Stomach (tissue), 4 donors: ENCODE results near the gene ORC5.

ENCODE experiments used
- CTCF ChIP-seq, 7 experiments: fragments of 450-650 bp in 4 of 7; fragments of 200-600 bp in 3 of 7; sonication (generic) in 3 of 7; IDR thresholded peaks; one replicate each; pipeline ENCODE4 v1.5.1; 2016 to 2019; ENCODE audit warnings: antibody characterized with exemption in 7 of 7, control low read depth in 2 of 7, mild to moderate bottlenecking in 1 of 7
- POLR2A ChIP-seq, 4 donors: fragments of 450-650 bp; IDR thresholded peaks; one replicate each; pipeline ENCODE4 v1.6.1; 2016; ENCODE audit warnings: antibody characterized with exemption in 4 of 4, control low read depth in 2 of 4, mild to moderate bottlenecking in 1 of 4, moderate library complexity in 1 of 4

- TF ChIP-seq POLR2A (IDR thresholded peaks at IDR 0.05) (no peak), CTCF (IDR thresholded peaks at IDR 0.05) (no peak)
Measured at GRCh38 chr7:104241135-104241534, 33.3 kb upstream of the ORC5 start.
